ENCODE data around the gene PPM1L.
A peak's percentile ranks its signal among the peaks of the same experiment; 100 is the strongest.

The PPM1L gene

DNA sequence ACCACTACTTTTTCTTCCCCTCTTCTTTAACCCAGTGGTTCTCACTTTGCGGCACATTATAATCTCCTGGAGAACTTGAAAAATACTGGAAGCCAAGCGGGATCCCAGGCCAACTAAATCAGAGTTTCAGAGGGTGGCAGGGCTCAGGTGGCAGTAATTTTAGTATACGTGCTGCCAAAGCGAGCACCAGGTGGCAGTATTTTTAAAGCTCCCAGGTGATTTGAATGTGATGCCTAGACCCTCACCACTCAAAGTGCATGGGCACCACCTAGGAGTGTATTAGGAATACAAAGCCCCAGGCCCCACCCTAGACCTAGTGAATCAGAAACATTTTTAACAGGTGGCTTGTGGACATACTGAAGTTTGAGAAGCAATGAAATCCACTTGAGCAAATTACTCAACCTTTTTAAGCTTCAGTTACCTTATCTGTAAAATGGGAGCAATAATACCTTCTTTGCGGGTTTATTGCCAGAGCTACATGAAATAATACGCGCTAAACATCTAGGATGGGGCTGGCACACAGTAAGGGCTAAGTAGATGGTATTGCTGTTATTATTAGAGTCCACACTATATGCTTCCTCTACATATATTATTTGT is 340.8 kb downstream of the PPM1L start:
- Histone ChIP-seq H3K9me3 (no peaks in the 10 kb centered on the region), H3K36me3 (replicated peaks) (no peaks in the 10 kb centered on the region), H3K27me3 (ENCODE audit: low read depth) (no peaks in the 10 kb centered on the region), H3K4me1 (no peaks in the 10 kb centered on the region), H3K4me3 (no peak overlapping the region)
- peak; percentile 5 to 38 for DNase-seq (ENCODE audit: low spot score in 2 of 2)
- in situ Hi-C loops (cut with MboI; ENCODE audit: low sequenced_read_pairs) = no loop called here

DNA sequence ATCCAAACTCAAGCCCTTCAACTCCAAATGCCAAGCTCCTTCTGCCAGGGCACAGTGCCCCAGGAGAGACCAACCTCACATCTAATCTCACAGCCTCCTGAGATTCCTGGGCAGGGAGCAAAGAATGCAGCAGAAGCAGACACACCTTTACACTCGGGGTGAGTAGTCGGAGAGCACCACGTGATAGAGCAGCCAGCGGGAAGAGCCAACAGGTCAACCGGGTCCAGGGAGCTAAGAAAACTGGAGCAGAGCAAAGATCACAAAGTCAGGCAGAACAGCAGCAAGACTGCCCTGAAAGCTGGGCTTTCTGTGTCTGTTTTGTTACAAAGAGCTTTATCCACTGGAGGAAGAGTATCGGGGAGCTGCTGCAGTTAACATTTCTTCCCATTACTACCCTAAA is 345.0 kb downstream of the PPM1L start:
- no peaks in the 10 kb centered on the region for H3K9me3 ChIP-seq
- no peaks in the 10 kb centered on the region for H3K27me3 ChIP-seq (ENCODE audit: low read depth)
- H3K36me3 ChIP-seq (replicated peaks) = no peaks in the 10 kb centered on the region
- H3K4me3 ChIP-seq = no peak overlapping the region
- in situ Hi-C loops (cut with MboI; ENCODE audit: low sequenced_read_pairs) = no loop called here
- no peak for DNase-seq (ENCODE audit: low spot score in 2 of 2)
- H3K4me1 ChIP-seq = no peaks in the 10 kb centered on the region

DNA sequence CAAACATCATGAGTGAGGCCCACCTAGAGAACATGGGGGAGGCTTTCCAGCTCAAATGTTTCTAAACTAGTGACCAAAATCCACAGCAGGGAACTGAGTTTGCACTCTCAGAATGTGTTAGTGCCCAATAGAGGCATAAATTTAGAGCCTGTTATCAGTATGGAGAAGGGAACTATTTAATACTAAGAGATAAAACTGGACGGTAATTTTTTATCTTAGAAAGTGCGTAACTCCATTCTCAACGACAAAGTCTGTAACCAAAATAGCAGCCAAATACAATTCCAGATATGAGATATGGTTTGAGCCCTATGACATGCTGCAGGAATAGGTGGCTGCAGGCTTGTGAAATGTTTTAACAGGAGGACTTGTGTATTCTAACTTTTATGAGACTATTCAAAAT is 345.6 kb downstream of the PPM1L start:
- no peak overlapping the region for H3K4me3 ChIP-seq
- in situ Hi-C loops (cut with MboI; ENCODE audit: low sequenced_read_pairs) = no loop called here
- no peaks in the 10 kb centered on the region for H3K4me1 ChIP-seq
- H3K9me3 ChIP-seq = no peaks in the 10 kb centered on the region
- no peaks in the 10 kb centered on the region for H3K27me3 ChIP-seq (ENCODE audit: low read depth)
- DNase-seq (ENCODE audit: low spot score in 2 of 2) = no peak
- no peaks in the 10 kb centered on the region for H3K36me3 ChIP-seq (replicated peaks)

DNA sequence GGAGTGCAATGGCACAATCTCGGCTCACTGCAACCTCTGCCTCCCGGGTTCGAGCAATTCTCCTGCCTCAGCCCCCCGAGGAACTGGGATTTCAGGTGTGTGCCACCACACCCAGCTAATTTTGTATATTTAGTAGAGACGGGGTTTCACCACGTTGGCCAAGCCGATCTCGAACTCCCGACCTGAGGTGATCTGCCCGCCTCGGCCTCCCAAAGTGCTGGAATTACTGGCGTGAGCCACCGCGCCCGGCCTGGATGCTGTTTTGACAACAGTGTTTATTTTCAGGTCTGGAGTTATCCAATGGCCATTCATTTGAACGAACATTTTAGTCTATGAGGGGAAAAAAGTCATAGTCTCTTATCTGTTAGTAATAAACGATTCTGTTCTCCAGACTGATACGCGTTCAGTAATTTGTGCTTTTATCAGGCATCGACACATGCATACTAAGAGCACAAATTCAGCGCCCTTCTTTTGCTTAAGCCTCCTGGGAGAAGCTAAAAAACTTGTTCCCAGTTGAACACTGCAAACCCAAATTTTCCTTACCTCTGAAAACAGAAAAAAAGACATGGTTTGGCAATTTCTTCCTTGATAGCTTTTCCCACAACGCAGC is 347.9 kb downstream of the PPM1L start:
- Histone ChIP-seq H3K9me3 (no peaks in the 10 kb centered on the region), H3K4me1 (no peaks in the 10 kb centered on the region), H3K36me3 (replicated peaks) (no peaks in the 10 kb centered on the region), H3K4me3 (no peak overlapping the region), H3K27me3 (ENCODE audit: low read depth) (no peaks in the 10 kb centered on the region)
- DNase-seq (ENCODE audit: low spot score in 2 of 2) = no peak
- in situ Hi-C loops (cut with MboI; ENCODE audit: low sequenced_read_pairs) = no loop called here

DNA sequence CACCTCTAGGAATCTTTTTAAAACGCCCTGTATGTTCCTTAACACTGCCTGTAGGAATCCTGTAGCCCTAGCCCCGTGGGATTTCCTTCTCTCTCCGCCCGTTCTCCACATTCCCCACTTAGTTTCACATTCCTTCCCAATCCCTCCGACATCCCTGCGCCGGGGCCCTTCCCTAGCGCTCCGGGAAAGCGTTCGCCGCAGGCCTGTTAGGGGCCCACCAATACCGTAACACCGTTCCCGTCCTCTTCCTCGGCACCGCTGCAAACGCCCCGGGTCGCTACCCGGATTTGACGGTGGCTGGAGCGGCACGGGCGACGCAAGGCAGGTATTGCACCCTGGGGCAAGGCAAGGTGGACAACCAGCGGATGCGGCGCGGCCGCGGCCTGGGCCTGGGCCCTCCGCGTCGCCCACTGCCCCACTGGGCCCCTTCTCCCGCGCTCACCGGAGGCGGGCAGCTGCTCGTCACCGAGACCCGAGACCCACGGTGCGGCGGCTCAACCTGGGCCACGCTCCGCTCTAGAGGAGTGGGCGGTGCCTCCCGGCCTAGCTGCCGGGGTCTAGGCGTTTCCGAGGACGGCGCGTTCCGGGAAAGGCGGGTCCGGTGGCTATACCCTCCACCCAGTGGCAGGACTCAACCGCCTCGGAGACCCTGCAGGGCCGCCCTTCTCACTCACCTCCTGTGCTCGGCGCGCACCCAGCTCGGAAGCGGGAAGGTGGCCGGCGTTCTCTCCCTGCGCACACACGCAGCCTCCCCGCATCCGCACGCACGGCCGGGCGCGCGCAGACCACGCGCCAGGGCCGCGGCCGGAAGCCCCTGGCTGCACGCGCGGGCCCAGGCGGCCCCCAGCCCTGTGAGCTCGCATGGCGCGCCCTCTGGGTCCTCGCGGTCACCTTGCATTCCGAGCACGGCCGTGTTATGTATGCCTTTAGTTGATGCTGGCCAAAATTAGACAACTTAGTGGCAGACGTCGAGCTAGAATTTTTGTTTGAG is 348.8 kb downstream of the PPM1L start, which contains the start of gene B3GALNT1:
TSS of gene B3GALNT1 (minus strand) at position 789 of the 991 bp plus-strand sequence. CDS start 18,595 bp downstream, outside the sequence.
- in situ Hi-C loops (cut with MboI; ENCODE audit: low sequenced_read_pairs) = no loop called here
- Histone ChIP-seq H3K27me3 (ENCODE audit: low read depth) (no peaks in the 10 kb centered on the region), H3K36me3 (replicated peaks) (no peaks in the 10 kb centered on the region), H3K4me1 (no peaks in the 10 kb centered on the region), H3K9me3 (no peaks in the 10 kb centered on the region), H3K4me3 (no peak within 1 kb of the TSS)
- no peak for DNase-seq (ENCODE audit: low spot score in 2 of 2)

DNA sequence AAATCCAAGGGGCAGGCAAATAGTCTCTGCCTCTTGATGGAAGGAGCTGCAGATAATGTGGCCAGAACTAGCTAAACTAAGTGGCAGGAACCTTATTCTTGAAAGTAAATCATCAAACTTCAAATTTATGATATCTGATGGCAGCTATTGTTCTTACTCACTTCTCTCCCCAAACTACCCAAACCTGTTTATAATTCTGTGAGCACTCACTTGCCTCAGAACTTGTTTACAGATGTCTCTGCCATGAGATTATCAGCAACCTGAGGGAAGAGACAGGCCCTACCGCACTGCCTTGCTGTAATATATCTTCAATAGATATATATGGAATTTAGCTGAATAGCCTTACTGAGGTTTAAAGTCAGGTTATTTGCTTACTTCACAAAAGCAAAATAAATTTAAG is 351.3 kb downstream of the PPM1L start:
- H3K4me3 ChIP-seq = no peak overlapping the region
- H3K27me3 ChIP-seq (ENCODE audit: low read depth) = no peaks in the 10 kb centered on the region
- in situ Hi-C loops (cut with MboI; ENCODE audit: low sequenced_read_pairs) = no loop called here
- DNase-seq (ENCODE audit: low spot score in 2 of 2) = no peak
- no peaks in the 10 kb centered on the region for H3K36me3 ChIP-seq (replicated peaks)
- no peaks in the 10 kb centered on the region for H3K9me3 ChIP-seq
- H3K4me1 ChIP-seq = no peaks in the 10 kb centered on the region

DNA sequence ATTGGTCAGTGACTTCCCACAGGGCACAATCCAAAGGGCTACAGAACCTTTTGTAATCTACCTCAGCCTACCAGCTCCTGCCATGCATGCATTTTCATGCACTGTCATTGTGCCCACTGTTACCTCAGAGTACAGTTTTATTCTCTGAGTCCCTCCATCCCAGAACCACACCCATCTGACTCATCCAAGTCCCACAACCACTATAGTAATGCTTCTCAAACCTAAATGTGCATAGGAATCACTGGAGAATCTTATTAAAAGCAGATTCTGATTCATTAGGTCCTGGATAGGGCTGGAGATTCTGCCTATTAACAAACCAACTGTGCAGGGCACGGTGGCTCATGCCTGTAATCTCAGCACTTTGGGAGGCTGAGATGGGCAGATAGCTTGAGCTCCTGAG is 352.8 kb downstream of the PPM1L start:
- Histone ChIP-seq H3K4me3 (no peak overlapping the region), H3K27me3 (ENCODE audit: low read depth) (no peaks in the 10 kb centered on the region), H3K4me1 (no peaks in the 10 kb centered on the region), H3K36me3 (replicated peaks) (no peaks in the 10 kb centered on the region), H3K9me3 (no peaks in the 10 kb centered on the region)
- DNase-seq (ENCODE audit: low spot score in 2 of 2) = no peak
- in situ Hi-C loops (cut with MboI; ENCODE audit: low sequenced_read_pairs) = no loop called here

DNA sequence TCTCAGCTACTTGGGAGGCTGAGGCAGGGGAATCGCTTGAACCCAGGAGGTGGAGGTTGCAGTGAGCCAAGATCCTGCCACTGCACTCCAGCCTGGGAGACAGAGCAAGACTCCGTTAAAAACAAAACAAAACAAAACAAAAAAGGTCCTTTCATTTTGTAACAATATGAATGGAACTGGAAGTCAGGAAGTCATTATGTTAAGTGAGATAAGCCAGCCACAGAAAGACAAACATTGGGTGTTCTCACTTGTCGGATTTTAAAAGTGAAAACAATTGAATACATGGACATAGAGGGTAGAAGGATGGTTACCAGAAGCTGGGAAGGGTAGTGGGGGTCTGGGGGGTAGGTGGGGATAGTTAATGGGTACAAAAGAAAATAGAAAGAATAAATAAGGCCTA is 361.6 kb downstream of the PPM1L start:
- in situ Hi-C loops (cut with MboI; ENCODE audit: low sequenced_read_pairs) = no loop called here
- Histone ChIP-seq H3K9me3 (peaks cover 8% of the 10 kb centered on the region), H3K4me3 (no peak overlapping the region), H3K4me1 (no peaks in the 10 kb centered on the region), H3K36me3 (replicated peaks) (no peaks in the 10 kb centered on the region), H3K27me3 (ENCODE audit: low read depth) (no peaks in the 10 kb centered on the region)
- no peak for DNase-seq (ENCODE audit: low spot score in 2 of 2)

DNA sequence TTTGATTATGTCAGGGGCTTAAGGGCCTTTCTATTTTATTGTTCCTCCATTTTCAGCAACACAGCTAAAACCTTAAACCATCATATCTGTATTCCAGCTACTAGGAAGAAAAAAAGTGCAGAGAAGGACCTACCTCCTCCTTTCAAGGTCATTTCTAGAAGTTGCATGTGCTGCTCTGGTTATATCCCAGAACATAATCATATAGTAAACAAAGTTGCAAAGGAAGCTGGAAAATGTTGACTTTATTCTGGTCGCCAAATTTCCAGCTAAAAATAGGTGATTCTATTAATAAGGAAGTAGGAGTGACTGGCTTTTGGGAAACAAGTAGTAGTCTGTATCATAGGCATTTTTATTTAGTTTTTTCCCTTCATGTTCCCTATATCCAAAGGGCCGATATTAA is 370.5 kb downstream of the PPM1L start:
- no peak for DNase-seq (ENCODE audit: low spot score in 2 of 2)
- Histone ChIP-seq H3K4me1 (no peaks in the 10 kb centered on the region), H3K4me3 (no peak overlapping the region), H3K9me3 (no peaks in the 10 kb centered on the region), H3K27me3 (ENCODE audit: low read depth) (no peaks in the 10 kb centered on the region; the same call in 1 of the 2 replicates), H3K36me3 (replicated peaks) (no peaks in the 10 kb centered on the region)
- in situ Hi-C loops (cut with MboI; ENCODE audit: low sequenced_read_pairs) = no loop called here
